Transverse colon (tissue), 3 donors: ENCODE data around the gene XRRA1.

ENCODE experiments used
- EP300 ChIP-seq: sonication (generic); formaldehyde crosslinking; IDR thresholded peaks from one replicate; pipeline ENCODE4 v1.6.1; 2017; ENCODE audit warnings: antibody characterized with exemption, low read depth
- POLR2A ChIP-seq: fragments of 450-650 bp; IDR thresholded peaks from one replicate; pipeline ENCODE4 v1.6.1; 2016; ENCODE audit warnings: antibody characterized with exemption, mild to moderate bottlenecking, moderate library complexity
- TF ChIP-seq, protein P1 (sequence below), 5 experiments: fragments of 200-600 bp in 3 of 5; fragments of 450-650 bp in 2 of 5; sonication (generic) in 3 of 5; IDR thresholded peaks; 1 replicate in 2 of 5; 2 replicates in 3 of 5; pipeline ENCODE4 v1.5.1; 2016 to 2017; ENCODE audit warnings: antibody characterized with exemption in 5 of 5, inconsistent platforms in 3 of 5, mild to moderate bottlenecking in 2 of 5, moderate library complexity in 1 of 5

- no peak for TF ChIP-seq EP300
- TF ChIP-seq, protein P1, sequence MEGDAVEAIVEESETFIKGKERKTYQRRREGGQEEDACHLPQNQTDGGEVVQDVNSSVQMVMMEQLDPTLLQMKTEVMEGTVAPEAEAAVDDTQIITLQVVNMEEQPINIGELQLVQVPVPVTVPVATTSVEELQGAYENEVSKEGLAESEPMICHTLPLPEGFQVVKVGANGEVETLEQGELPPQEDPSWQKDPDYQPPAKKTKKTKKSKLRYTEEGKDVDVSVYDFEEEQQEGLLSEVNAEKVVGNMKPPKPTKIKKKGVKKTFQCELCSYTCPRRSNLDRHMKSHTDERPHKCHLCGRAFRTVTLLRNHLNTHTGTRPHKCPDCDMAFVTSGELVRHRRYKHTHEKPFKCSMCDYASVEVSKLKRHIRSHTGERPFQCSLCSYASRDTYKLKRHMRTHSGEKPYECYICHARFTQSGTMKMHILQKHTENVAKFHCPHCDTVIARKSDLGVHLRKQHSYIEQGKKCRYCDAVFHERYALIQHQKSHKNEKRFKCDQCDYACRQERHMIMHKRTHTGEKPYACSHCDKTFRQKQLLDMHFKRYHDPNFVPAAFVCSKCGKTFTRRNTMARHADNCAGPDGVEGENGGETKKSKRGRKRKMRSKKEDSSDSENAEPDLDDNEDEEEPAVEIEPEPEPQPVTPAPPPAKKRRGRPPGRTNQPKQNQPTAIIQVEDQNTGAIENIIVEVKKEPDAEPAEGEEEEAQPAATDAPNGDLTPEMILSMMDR (IDR thresholded peaks at IDR 0.05) = no peak
- TF ChIP-seq POLR2A = no peak
These were observed 7.4 kb downstream of the XRRA1 start for GRCh38 chr11:74941492-74941891.
